ENCODE data around the gene KCTD1. TPM values are rescaled to one million over a fixed set of nuclear protein-coding genes. Genes with fewer than 3 reads are reported as not detected.

Gene KCTD1
- total RNA-seq, 2 experiments from 2014 or later, result 10.1 to 10.3 TPM

DNA sequence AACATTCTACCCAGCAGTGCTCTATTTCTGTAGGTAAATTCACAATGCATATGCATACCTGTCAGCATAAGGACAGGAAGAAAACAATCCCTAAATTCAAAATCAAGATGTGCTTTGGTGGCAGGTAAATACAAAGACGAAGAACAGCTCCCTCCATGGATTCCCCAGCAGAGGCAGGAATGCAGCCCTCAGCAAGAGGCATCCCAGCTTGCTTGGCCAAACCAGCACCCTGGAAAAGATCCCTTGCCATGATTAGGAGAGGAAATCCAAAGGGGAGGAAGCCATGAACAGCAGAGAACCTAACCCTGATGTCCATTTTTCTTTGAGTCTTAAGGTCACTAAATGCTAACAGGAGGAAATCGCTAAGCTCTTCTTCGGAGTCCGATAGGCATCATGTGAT, 91.2 kb downstream of the KCTD1 start:
- Histone ChIP-seq H3K4me3 (ENCODE audit: low read depth, low read length, poor library complexity, severe bottlenecking) (no peak overlapping the region), H4K20me1 (ENCODE audit: insufficient read depth, low read length) (no peaks in the 10 kb centered on the region), H3K9me2 (ENCODE audit: insufficient read depth, low read length) (no peaks in the 10 kb centered on the region), H3K27ac (ENCODE audit: low read depth, low read length, poor library complexity, severe bottlenecking) (no peak overlapping the region), H2AFZ (ENCODE audit: low read length) (no peak overlapping the region), H3K4me2 (ENCODE audit: low read length) (no peak overlapping the region), H3K36me3 (ENCODE audit: insufficient read depth, low read length) (no peaks in the 10 kb centered on the region), H3K79me2 (ENCODE audit: insufficient read depth, low read depth, low read length) (no peaks in the 10 kb centered on the region), H3K9me3 (ENCODE audit: low read length) (no peaks in the 10 kb centered on the region), H3K4me1 (ENCODE audit: insufficient read depth, low read length, poor library complexity, severe bottlenecking) (peaks cover 52% of the 10 kb centered on the region)
- no TSS peak for BruUV-seq (replicated peaks)
- ChIA-PET CTCF (ENCODE audit: unreplicated experiment) (no interaction called here), POLR2A (interaction anchor here (0.5 to 1.1 kb wide), 4 partner anchors 13 to 187 kb away, joined by 3 to 5 read pairs (median 4); no protein-coding TSS in a partner anchor)
- no peak for DNase-seq (ENCODE audit: low spot score)
- TF ChIP-seq, protein P1, sequence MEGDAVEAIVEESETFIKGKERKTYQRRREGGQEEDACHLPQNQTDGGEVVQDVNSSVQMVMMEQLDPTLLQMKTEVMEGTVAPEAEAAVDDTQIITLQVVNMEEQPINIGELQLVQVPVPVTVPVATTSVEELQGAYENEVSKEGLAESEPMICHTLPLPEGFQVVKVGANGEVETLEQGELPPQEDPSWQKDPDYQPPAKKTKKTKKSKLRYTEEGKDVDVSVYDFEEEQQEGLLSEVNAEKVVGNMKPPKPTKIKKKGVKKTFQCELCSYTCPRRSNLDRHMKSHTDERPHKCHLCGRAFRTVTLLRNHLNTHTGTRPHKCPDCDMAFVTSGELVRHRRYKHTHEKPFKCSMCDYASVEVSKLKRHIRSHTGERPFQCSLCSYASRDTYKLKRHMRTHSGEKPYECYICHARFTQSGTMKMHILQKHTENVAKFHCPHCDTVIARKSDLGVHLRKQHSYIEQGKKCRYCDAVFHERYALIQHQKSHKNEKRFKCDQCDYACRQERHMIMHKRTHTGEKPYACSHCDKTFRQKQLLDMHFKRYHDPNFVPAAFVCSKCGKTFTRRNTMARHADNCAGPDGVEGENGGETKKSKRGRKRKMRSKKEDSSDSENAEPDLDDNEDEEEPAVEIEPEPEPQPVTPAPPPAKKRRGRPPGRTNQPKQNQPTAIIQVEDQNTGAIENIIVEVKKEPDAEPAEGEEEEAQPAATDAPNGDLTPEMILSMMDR (conservative IDR thresholded peaks at IDR 0.05; ENCODE audit: low read length), result no peak
- TF ChIP-seq EZH2phosphoT487 (IDR thresholded peaks at IDR 0.05; ENCODE audit: borderline replicate concordance, low read depth, low read length), result no peak
- intact Hi-C loops (cut with micrococcal nuclease; ENCODE audit: unreplicated experiment), result loop anchor here (5.0 kb wide), 3 partner anchors 50 to 90 kb away; partner anchors contain the start of gene KCTD1

DNA sequence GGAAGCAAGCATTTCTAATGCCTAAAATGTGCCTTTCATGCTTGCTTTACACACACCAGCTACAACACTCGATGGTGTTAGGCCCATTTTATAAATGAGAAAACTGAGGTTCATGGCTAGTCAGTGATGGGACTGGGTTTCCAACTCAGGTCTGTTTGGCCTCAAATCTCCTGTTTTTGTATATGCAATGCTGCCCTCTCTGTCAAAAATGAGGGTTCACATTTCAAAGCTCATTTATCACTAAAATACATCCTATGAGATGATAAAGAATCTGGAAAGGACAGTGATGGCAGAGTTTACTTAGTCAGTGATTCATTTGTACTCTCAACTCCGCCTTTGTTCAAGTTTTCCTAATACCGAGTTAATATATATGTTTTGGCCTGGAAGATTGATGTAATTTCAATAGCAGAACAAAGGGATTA, 92.3 kb downstream of the KCTD1 start:
- H4K20me1 ChIP-seq (ENCODE audit: insufficient read depth, low read length), result no peaks in the 10 kb centered on the region
- H3K4me2 ChIP-seq (ENCODE audit: low read length), result no peak overlapping the region
- H2AFZ ChIP-seq (ENCODE audit: low read length), result no peak overlapping the region
- BruUV-seq (replicated peaks), result no TSS peak
- DNase-seq (ENCODE audit: low spot score), result peak; percentile 45
- no peaks in the 10 kb centered on the region for H3K36me3 ChIP-seq (ENCODE audit: insufficient read depth, low read length)
- TF ChIP-seq, protein P1 (conservative IDR thresholded peaks at IDR 0.05; ENCODE audit: low read length), result peak; percentile 68
- no peak for TF ChIP-seq EZH2phosphoT487 (IDR thresholded peaks at IDR 0.05; ENCODE audit: borderline replicate concordance, low read depth, low read length)
- ChIA-PET POLR2A (no interaction called here), CTCF (ENCODE audit: unreplicated experiment) (interaction anchor here (1.0 to 1.3 kb wide), 2 partner anchors 16 to 72 kb away, joined by 3 read pairs; no protein-coding TSS in a partner anchor)
- intact Hi-C loops (cut with micrococcal nuclease; ENCODE audit: unreplicated experiment), result loop anchor here (5.0 kb wide), 3 partner anchors 49 to 91 kb away; partner anchors contain the start of gene KCTD1
- H3K4me1 ChIP-seq (ENCODE audit: insufficient read depth, low read length, poor library complexity, severe bottlenecking), result peaks cover 41% of the 10 kb centered on the region
- no peak overlapping the region for H3K4me3 ChIP-seq (ENCODE audit: low read depth, low read length, poor library complexity, severe bottlenecking)
- H3K27ac ChIP-seq (ENCODE audit: low read depth, low read length, poor library complexity, severe bottlenecking), result no peak overlapping the region
- H3K79me2 ChIP-seq (ENCODE audit: insufficient read depth, low read depth, low read length), result no peaks in the 10 kb centered on the region
- H3K9me3 ChIP-seq (ENCODE audit: low read length), result no peaks in the 10 kb centered on the region
- no peaks in the 10 kb centered on the region for H3K9me2 ChIP-seq (ENCODE audit: insufficient read depth, low read length)

DNA sequence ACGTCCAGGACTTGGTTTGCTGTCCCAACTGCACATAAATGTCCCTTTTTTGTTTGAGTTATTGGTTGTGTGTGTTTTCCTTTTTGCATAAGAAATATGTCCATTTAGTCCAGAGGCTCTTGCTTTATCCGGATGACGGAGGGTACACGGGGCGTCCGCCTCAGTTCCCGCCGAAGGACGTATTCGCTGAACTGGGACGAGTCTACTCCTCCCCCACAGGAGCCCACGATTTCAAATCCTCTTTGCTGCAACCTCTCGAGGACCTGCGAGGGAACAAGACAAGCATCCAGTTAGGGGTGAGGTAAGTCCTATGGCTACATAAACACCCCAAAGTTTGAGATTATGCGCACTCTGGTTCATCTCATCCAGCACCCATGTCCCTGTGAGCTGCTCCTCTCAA, 92.7 kb downstream of the KCTD1 start:
- no peaks in the 10 kb centered on the region for H3K9me2 ChIP-seq (ENCODE audit: insufficient read depth, low read length)
- peaks cover 37% of the 10 kb centered on the region for H3K4me1 ChIP-seq (ENCODE audit: insufficient read depth, low read length, poor library complexity, severe bottlenecking)
- no peak overlapping the region for H3K27ac ChIP-seq (ENCODE audit: low read depth, low read length, poor library complexity, severe bottlenecking)
- POLR2A ChIA-PET, result no interaction called here
- no peak for DNase-seq (ENCODE audit: low spot score)
- H3K79me2 ChIP-seq (ENCODE audit: insufficient read depth, low read depth, low read length), result no peaks in the 10 kb centered on the region
- no peaks in the 10 kb centered on the region for H4K20me1 ChIP-seq (ENCODE audit: insufficient read depth, low read length)
- TF ChIP-seq, protein P1 (conservative IDR thresholded peaks at IDR 0.05; ENCODE audit: low read length), result no peak
- no peak for TF ChIP-seq EZH2phosphoT487 (IDR thresholded peaks at IDR 0.05; ENCODE audit: borderline replicate concordance, low read depth, low read length)
- no peak overlapping the region for H3K4me3 ChIP-seq (ENCODE audit: low read depth, low read length, poor library complexity, severe bottlenecking)
- BruUV-seq (replicated peaks), result no TSS peak
- H3K36me3 ChIP-seq (ENCODE audit: insufficient read depth, low read length), result no peaks in the 10 kb centered on the region
- no peaks in the 10 kb centered on the region for H3K9me3 ChIP-seq (ENCODE audit: low read length)
- intact Hi-C loops (cut with micrococcal nuclease; ENCODE audit: unreplicated experiment), result loop anchor here (5.0 kb wide), 3 partner anchors 48 to 92 kb away; partner anchors contain the start of gene KCTD1
- no peak overlapping the region for H3K4me2 ChIP-seq (ENCODE audit: low read length)
- CTCF ChIA-PET (ENCODE audit: unreplicated experiment), result interaction anchor here (1.0 to 1.3 kb wide), 2 partner anchors 16 to 72 kb away, joined by 3 read pairs; no protein-coding TSS in a partner anchor
- no peak overlapping the region for H2AFZ ChIP-seq (ENCODE audit: low read length)

Measured in OCI-LY7 (cell line).